ENCODE results near the gene OBSCN.

The OBSCN gene

GRCh38 chr1:228207851-228208821 is at the start of gene OBSCN:
Gene OBSCN (plus strand): TSS chr1:228208044. CDS start chr1:228211784, 3,740 bp downstream.
- no peak for DNase-seq (ENCODE audit: extremely low read depth, low read depth)
- no peak for TF ChIP-seq CTCF (IDR thresholded peaks at IDR 0.05; ENCODE audit: low read depth, low read length)

- TF ChIP-seq CTCF (IDR thresholded peaks at IDR 0.05; ENCODE audit: low read depth, low read length): no peak
Measured at GRCh38 chr1:228158151-228159007, 49.5 kb upstream of the OBSCN start.

GRCh38 chr1:228159008-228159665 is 48.7 kb upstream of the OBSCN start:
- no peak for DNase-seq (ENCODE audit: extremely low read depth, low read depth)
- no peak for TF ChIP-seq CTCF (IDR thresholded peaks at IDR 0.05; ENCODE audit: low read depth, low read length)

More at GRCh38 chr1:228158151-228159007, 49.5 kb upstream of the OBSCN start:
- no peak for DNase-seq (ENCODE audit: extremely low read depth, low read depth)

- no peak for TF ChIP-seq CTCF (IDR thresholded peaks at IDR 0.05; ENCODE audit: low read depth, low read length)
- DNase-seq (ENCODE audit: extremely low read depth, low read depth): no peak
Measured at GRCh38 chr1:228160201-228160761, 47.6 kb upstream of the OBSCN start.

- DNase-seq (ENCODE audit: extremely low read depth, low read depth): no peak
- TF ChIP-seq CTCF (IDR thresholded peaks at IDR 0.05; ENCODE audit: low read depth, low read length): no peak
Measured at GRCh38 chr1:228161362-228161761, 46.5 kb upstream of the OBSCN start.

- TF ChIP-seq CTCF (IDR thresholded peaks at IDR 0.05; ENCODE audit: low read depth, low read length): no peak
- DNase-seq (ENCODE audit: extremely low read depth, low read depth): no peak
Measured at GRCh38 chr1:228161866-228162265, 46.0 kb upstream of the OBSCN start.
